CD4-positive, alpha-beta memory T cell (primary cell): Measurements from ENCODE around the gene ESCO1. TPM values are rescaled to one million over a fixed set of nuclear protein-coding genes. Genes with fewer than 3 reads are reported as not detected.

Source experiments
- CTCF ChIA-PET: fragments of 350-600 bp; sonication (Branson Sonifier 250); formaldehyde crosslinking; loops from one replicate; lab custom pipeline; 2021; ENCODE audit warnings: inconsistent platforms; ENCODE audit not compliant: partially characterized antibody; lab: Charles Lee
- POLR2A ChIA-PET: fragments of 350-600 bp; sonication (Branson Sonifier 250); formaldehyde crosslinking; loops from one replicate; lab custom pipeline; 2021; ENCODE audit not compliant: partially characterized antibody; lab: Charles Lee
- DNase-seq, 5 donors: peaks; one replicate each; pipeline versions ENCODE4 v3.0.0 to v3.0.0-alpha.2; 2020 to 2022; ENCODE audit warnings: mixed read lengths in 1 of 5
- H3K27ac ChIP-seq: one replicate; pipeline ENCODE4 v1.7.0; 2013; ENCODE audit warnings: low read depth, low read length
- H3K27me3 ChIP-seq: 2 replicates; pipeline ENCODE4 v1.7.0; 2013; ENCODE audit warnings: mild to moderate bottlenecking, low read length, moderate library complexity; ENCODE audit not compliant: insufficient read depth
- H3K36me3 ChIP-seq: 2 replicates; pipeline ENCODE4 v1.7.0; 2013; ENCODE audit warnings: mild to moderate bottlenecking, low read length, moderate library complexity; ENCODE audit not compliant: insufficient read depth
- H3K4me1 ChIP-seq: 2 replicates; pipeline ENCODE4 v1.7.0; 2013; ENCODE audit warnings: mild to moderate bottlenecking, low read length, moderate library complexity; ENCODE audit not compliant: insufficient read depth
- H3K4me3 ChIP-seq, 2 donors: one replicate each; pipeline ENCODE4 v1.7.0; 2013; ENCODE audit warnings: low read length in 2 of 2, mild to moderate bottlenecking in 1 of 2
- H3K9me3 ChIP-seq, 2 donors: one replicate each; pipeline ENCODE4 v1.7.0; 2013; ENCODE audit warnings: low read length in 2 of 2, control low read depth in 1 of 2; ENCODE audit not compliant: control insufficient read depth in 1 of 2
- H3K27ac Mint-ChIP-seq, 7 donors: one replicate each; pipeline ENCODE4 v1.8.0; 2020 to 2021; ENCODE audit warnings: mixed read lengths in 7 of 7, mild to moderate bottlenecking in 6 of 7, inconsistent platforms in 3 of 7, moderate library complexity in 3 of 7
- H3K27me3 Mint-ChIP-seq, 2 donors: one replicate each; pipeline ENCODE4 v1.8.0; 2020 to 2021; ENCODE audit warnings: mixed read lengths in 2 of 2
- H3K36me3 Mint-ChIP-seq, 2 donors: one replicate each; pipeline ENCODE4 v1.8.0; 2020 to 2021; ENCODE audit warnings: mixed read lengths in 2 of 2, inconsistent platforms in 1 of 2, mild to moderate bottlenecking in 1 of 2
- H3K4me1 Mint-ChIP-seq, 4 donors: one replicate each; pipeline ENCODE4 v1.8.0; 2020 to 2021; ENCODE audit warnings: mixed read lengths in 4 of 4, mild to moderate bottlenecking in 1 of 4
- H3K4me3 Mint-ChIP-seq, 8 donors: one replicate each; pipeline ENCODE4 v1.8.0; 2020 to 2021; ENCODE audit warnings: mixed read lengths in 8 of 8, mild to moderate bottlenecking in 7 of 8, moderate library complexity in 6 of 8, inconsistent platforms in 3 of 8
- H3K9me3 Mint-ChIP-seq, 8 donors: one replicate each; pipeline ENCODE4 v1.8.0; 2020 to 2021; ENCODE audit warnings: mixed read lengths in 8 of 8, mild to moderate bottlenecking in 5 of 8, inconsistent platforms in 3 of 8, moderate library complexity in 1 of 8
- intact Hi-C: fragments of 100-400 bp; cut with micrococcal nuclease; formaldehyde crosslinking; loops from one replicate; pipeline ENCODE4 v1.15.1; 2023
- polyA plus RNA-seq, 2 donors: library from polyadenylated mRNA; unstranded; fragments of 300-500 nt; fragmentation: Illumina TruSeq; gene quantifications; one replicate each; pipeline ENCODE4 v1.2.3, GENCODE V29; 2021
- total RNA-seq, 2 experiments: library from RNA; stranded (reverse); gene quantifications; one replicate each; pipeline ENCODE4 v1.2.3, GENCODE V29; 2021

ESCO1 gene
- total and polyA plus RNA-seq, 4 experiments from 2014 or later, result 4.6 to 38.2 (median 22.1) TPM

DNA sequence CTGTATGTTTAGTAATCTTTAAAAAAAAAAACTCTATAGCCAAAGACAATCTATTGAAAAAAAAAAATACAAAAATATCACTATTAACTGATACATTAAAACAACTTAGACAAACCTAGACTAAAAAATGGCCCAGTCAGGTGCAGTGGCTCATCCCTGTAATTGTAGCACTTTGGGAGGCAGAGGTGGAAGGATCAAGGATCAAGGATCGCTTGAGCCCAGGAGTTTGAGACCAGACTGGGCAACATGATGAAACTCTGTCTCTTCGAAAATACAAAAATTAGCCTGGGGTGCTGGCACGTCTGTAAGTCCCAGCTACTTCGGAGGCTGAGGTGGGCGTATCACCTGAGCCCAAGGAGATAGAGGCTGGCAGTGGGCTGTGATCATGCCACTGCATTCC lies 16.1 kb downstream of the ESCO1 start:
- CTCF ChIA-PET, result interaction anchor here (1.6 kb wide), 1 partner anchor 17 kb away, joined by 6 read pairs; the partner anchor contains the start of gene ESCO1
- H3K27me3 Mint-ChIP-seq, result no peaks in the 10 kb centered on the region
- no peak for DNase-seq
- peaks cover 19 to 49% (median 29%) of the 10 kb centered on the region in 4 donors for H3K4me1 Mint-ChIP-seq
- Histone ChIP-seq H3K4me3 (no peak overlapping the region), H3K9me3 (no peaks in the 10 kb centered on the region), H3K36me3 (no peaks in the 10 kb centered on the region), H3K27me3 (no peaks in the 10 kb centered on the region), H3K27ac (no peak overlapping the region), H3K4me1 (peaks cover 7% of the 10 kb centered on the region)
- no peak overlapping the region for H3K4me3 Mint-ChIP-seq
- intact Hi-C loops, result no loop called here
- H3K27ac Mint-ChIP-seq, result peak overlapping the region in 1 of 7 donors; percentile 58
- POLR2A ChIA-PET, result interaction anchor here (2.2 kb wide), 1 partner anchor 16 kb away, joined by 7 read pairs; the partner anchor contains the start of gene ESCO1
- peaks cover 15 to 31% of the 10 kb centered on the region in 2 donors for H3K36me3 Mint-ChIP-seq
- H3K9me3 Mint-ChIP-seq, result no peaks in the 10 kb centered on the region

DNA sequence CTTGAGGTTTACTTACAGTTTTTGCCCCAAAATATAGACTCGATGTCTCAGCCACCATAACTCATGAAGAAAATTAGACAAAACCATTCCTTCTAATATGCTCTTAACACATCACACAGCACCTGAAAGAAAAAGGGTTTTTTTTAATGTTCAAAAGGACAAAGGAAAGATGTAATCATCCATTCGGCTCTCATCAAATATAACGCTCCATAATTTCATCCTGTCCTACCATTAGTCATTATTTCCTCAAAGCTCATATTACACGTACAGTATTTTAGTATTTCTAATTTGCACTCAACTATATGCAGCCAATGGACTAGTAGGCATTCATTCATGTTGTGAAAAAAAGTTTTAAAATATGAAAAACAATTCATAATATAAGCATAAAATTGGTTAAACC lies 24.8 kb downstream of the ESCO1 start:
- no peak overlapping the region for H3K4me3 ChIP-seq
- H3K27me3 ChIP-seq, result no peaks in the 10 kb centered on the region
- peaks cover 37% of the 10 kb centered on the region for H3K36me3 ChIP-seq
- Mint-ChIP-seq H3K27me3 (no peaks in the 10 kb centered on the region), H3K4me3 (no peak overlapping the region), H3K27ac (peak overlapping the region in 1 of 7 donors; percentile 32), H3K36me3 (peaks cover 59 to 68% of the 10 kb centered on the region in 2 donors), H3K9me3 (no peaks in the 10 kb centered on the region), H3K4me1 (peaks cover 9 to 14% (median 12%) of the 10 kb centered on the region in 4 donors)
- intact Hi-C loops, result no loop called here
- no peaks in the 10 kb centered on the region for H3K4me1 ChIP-seq
- no peak overlapping the region for H3K27ac ChIP-seq
- H3K9me3 ChIP-seq, result no peaks in the 10 kb centered on the region
- POLR2A ChIA-PET, result no interaction called here
- DNase-seq, result no peak
- CTCF ChIA-PET, result no interaction called here

DNA sequence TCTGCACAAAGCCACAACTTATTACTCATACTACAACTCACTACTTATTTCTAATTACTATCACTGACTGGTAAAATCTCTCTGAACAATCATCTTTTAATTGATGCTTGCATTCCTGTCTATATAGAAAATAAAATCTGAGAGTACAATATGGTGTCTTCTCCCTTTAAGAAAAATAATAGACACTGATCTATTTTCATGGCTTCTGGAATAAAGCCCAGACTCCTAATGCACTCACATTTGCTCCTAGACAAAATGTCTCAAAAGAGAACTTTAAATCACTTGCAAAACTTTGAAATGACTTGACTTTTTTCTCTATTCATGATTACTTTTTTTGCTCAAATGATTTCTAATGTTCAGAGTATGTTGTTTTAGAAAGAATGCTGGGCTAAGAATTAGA lies 28.7 kb downstream of the ESCO1 start:
- no peak overlapping the region for H3K4me3 ChIP-seq
- H3K36me3 Mint-ChIP-seq, result peaks cover 61 to 76% of the 10 kb centered on the region in 2 donors
- no peaks in the 10 kb centered on the region for H3K4me1 ChIP-seq
- POLR2A ChIA-PET, result no interaction called here
- no peaks in the 10 kb centered on the region for H3K27me3 ChIP-seq
- no peak for DNase-seq
- H3K9me3 Mint-ChIP-seq, result no peaks in the 10 kb centered on the region
- CTCF ChIA-PET, result no interaction called here
- H3K36me3 ChIP-seq, result peaks cover 43% of the 10 kb centered on the region
- H3K27me3 Mint-ChIP-seq, result no peaks in the 10 kb centered on the region
- H3K27ac ChIP-seq, result no peak overlapping the region
- intact Hi-C loops, result no loop called here
- peaks cover 0 to 11% (median 4%) of the 10 kb centered on the region in 4 donors for H3K4me1 Mint-ChIP-seq
- no peak overlapping the region for H3K4me3 Mint-ChIP-seq
- H3K27ac Mint-ChIP-seq, result peak overlapping the region in 1 of 7 donors; percentile 11
- no peaks in the 10 kb centered on the region for H3K9me3 ChIP-seq

DNA sequence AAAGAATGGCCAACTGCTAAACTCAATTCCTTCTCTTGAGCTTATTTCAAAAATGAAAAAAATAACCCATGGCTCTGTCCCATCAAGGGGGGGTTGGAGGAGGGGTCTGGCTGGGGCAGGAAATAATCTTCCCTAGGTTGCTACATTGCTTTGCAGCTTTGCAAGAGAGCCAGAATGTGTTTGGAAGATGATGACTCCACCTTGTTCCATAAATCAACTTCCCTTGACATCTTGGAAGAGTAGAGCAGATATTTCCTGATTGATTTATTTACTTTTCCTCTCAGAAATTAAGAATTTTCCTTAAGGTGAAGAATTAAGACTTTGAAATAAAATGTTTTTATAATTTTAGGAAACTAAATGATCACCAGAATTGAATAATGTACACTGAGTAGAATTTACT lies 41.3 kb downstream of the ESCO1 start:
- H3K9me3 Mint-ChIP-seq, result no peaks in the 10 kb centered on the region

DNA sequence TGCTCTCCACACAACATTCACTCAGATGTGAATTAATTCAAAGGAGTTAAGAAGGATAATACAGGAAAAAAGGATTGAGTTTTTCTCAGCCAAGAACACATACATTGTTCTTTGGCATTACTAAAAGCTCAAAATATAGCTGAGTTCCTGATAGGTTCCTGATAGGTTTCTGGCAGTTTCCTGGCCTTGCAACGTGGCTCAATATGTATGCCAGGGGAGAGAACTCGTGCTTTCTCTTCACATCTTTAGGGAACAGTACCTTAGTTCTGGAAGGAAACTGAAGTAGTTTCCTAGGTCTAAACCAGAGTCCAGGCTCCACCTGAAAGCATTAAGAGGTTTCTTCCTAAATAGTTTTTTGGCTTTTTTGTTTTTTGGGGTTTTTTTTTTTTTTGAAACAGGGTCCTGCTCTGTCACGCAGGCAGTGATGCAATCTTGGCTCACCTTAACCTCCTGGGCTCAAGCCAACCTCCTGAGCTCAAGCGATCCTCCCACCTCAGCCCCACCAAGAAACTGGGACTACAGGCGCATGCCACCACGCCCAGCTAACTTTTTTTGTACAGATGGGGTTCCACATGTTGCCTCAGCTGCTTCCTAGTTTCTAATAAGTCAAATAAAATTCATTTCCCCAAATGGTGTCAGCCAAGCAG lies 42.8 kb downstream of the ESCO1 start:
- ChIA-PET POLR2A (interaction anchor here (1.0 kb wide), 1 partner anchor 43 kb away, joined by 3 read pairs; the partner anchor contains the start of gene ESCO1), CTCF (interaction anchor here (0.9 to 1.1 kb wide), 2 partner anchors 10 to 43 kb away, joined by 4 to 5 read pairs; partner anchors contain the start of gene ESCO1)
- Mint-ChIP-seq H3K9me3 (no peaks in the 10 kb centered on the region), H3K4me1 (peaks cover 0 to 3% (median 2%) of the 10 kb centered on the region in 4 donors), H3K27me3 (no peaks in the 10 kb centered on the region), H3K27ac (peak overlapping the region in 1 of 7 donors; percentile 37), H3K36me3 (peaks cover 33 to 39% of the 10 kb centered on the region in 2 donors), H3K4me3 (no peak overlapping the region)
- Histone ChIP-seq H3K36me3 (peaks cover 15% of the 10 kb centered on the region), H3K9me3 (no peaks in the 10 kb centered on the region), H3K27me3 (no peaks in the 10 kb centered on the region), H3K4me1 (no peaks in the 10 kb centered on the region), H3K4me3 (no peak overlapping the region), H3K27ac (no peak overlapping the region)
- intact Hi-C loops, result no loop called here
- no peak for DNase-seq

More for the DNA sequence above, 41.3 kb downstream of the ESCO1 start:
- intact Hi-C loops, result no loop called here
- CTCF ChIA-PET, result interaction anchor here (0.7 kb wide), 1 partner anchor 181 kb away, joined by 3 read pairs; the partner anchor contains the start of gene MIB1
- POLR2A ChIA-PET, result interaction anchor here (1.1 kb wide), 1 partner anchor 41 kb away, joined by 3 read pairs; the partner anchor contains the start of gene ESCO1
- Histone ChIP-seq H3K27ac (no peak overlapping the region), H3K36me3 (peaks cover 23% of the 10 kb centered on the region), H3K27me3 (no peaks in the 10 kb centered on the region), H3K4me1 (no peaks in the 10 kb centered on the region), H3K4me3 (no peak overlapping the region), H3K9me3 (no peaks in the 10 kb centered on the region)
- Mint-ChIP-seq H3K27me3 (no peaks in the 10 kb centered on the region), H3K36me3 (peaks cover 31 to 43% of the 10 kb centered on the region in 2 donors), H3K27ac (peak overlapping the region in 3 of 7 donors; percentile 21 to 61 (median 46)), H3K4me1 (peaks cover 0 to 3% (median 0%) of the 10 kb centered on the region in 4 donors), H3K4me3 (no peak overlapping the region)
- no peak for DNase-seq

DNA sequence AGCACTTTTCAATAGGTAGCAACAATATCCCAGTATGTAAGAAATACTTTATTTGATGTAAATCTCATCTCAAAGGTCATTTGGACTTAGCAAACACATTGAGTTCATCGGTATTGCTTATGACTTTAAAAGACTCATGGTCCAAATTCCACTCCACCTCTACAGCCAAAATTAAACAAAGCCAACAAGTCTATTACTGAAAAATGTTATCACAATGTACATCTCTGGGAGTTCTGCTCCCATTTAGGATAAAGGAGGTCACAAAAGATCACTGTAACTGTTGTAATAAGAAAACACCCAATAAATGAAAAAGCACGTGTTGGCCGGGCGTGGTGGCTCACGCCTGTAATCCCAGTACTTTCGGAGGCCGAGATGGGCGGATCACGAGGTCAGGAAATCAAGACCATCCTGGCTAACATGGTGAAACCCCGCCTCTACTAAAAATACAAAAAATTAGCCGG lies 50.0 kb downstream of the ESCO1 start:
- Mint-ChIP-seq H3K36me3 (peaks cover 52 to 54% of the 10 kb centered on the region in 2 donors), H3K27me3 (no peaks in the 10 kb centered on the region), H3K27ac (no peak overlapping the region), H3K4me3 (no peak overlapping the region), H3K4me1 (peaks cover 8 to 16% (median 11%) of the 10 kb centered on the region in 4 donors), H3K9me3 (no peaks in the 10 kb centered on the region)
- peaks cover 18% of the 10 kb centered on the region for H3K36me3 ChIP-seq
- no peak for DNase-seq
- H3K4me1 ChIP-seq, result no peaks in the 10 kb centered on the region
- CTCF ChIA-PET, result interaction anchor here (0.7 kb wide), 1 partner anchor 30 kb away, joined by 3 read pairs; no protein-coding TSS in a partner anchor
- POLR2A ChIA-PET, result no interaction called here
- no peak overlapping the region for H3K4me3 ChIP-seq
- intact Hi-C loops, result no loop called here
- H3K27me3 ChIP-seq, result no peaks in the 10 kb centered on the region
- H3K27ac ChIP-seq, result no peak overlapping the region
- H3K9me3 ChIP-seq, result no peaks in the 10 kb centered on the region

DNA sequence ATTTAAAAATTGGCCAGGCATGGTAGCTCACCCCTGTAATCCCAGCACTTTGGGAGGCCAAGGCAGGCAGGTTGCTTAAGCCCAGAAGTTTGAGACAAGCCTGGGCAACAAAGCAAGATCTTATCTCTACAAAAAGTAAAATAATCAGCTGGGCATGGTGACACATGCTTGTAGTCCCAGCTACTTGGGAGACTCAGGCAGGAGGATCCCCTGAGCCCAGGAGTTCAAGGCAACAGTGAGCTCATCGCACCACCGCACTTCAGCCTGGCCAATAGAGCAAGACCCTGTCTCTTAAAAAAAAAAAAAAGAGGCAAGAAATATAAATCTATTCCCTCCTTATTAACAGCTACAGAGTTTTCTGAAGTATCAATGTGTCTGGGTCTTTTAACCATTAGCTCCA lies 51.9 kb downstream of the ESCO1 start:
- Mint-ChIP-seq H3K9me3 (no peaks in the 10 kb centered on the region), H3K4me1 (peaks cover 8 to 14% (median 11%) of the 10 kb centered on the region in 4 donors), H3K4me3 (no peak overlapping the region), H3K27ac (peak overlapping the region in 1 of 7 donors; percentile 70), H3K27me3 (no peaks in the 10 kb centered on the region), H3K36me3 (peaks cover 48% of the 10 kb centered on the region in 2 donors)
- no peak overlapping the region for H3K4me3 ChIP-seq
- H3K4me1 ChIP-seq, result no peaks in the 10 kb centered on the region
- ChIA-PET CTCF (no interaction called here), POLR2A (interaction anchor here (1.1 kb wide), 1 partner anchor 52 kb away, joined by 3 read pairs; the partner anchor contains the start of gene ESCO1)
- no peaks in the 10 kb centered on the region for H3K9me3 ChIP-seq
- H3K27ac ChIP-seq, result no peak overlapping the region
- intact Hi-C loops, result no loop called here
- H3K27me3 ChIP-seq, result no peaks in the 10 kb centered on the region
- DNase-seq, result no peak
- peaks cover 9% of the 10 kb centered on the region for H3K36me3 ChIP-seq
